Measurements from ENCODE around the gene XPR1. TPM values are rescaled to one million over a fixed set of nuclear protein-coding genes. Genes with fewer than 3 reads are reported as not detected.

The XPR1 gene
- total and polyA plus RNA-seq, 2 experiments from 2014 or later = 18.1 to 36.4 TPM

GRCh38 chr1:180670681-180671080 lies 38.9 kb downstream of the XPR1 start:
- no peak for TF ChIP-seq CTCF (IDR thresholded peaks at IDR 0.05; ENCODE audit: low read depth, low read length)
- Histone ChIP-seq H3K36me3 (no peaks in the 10 kb centered on the region), H3K4me3 (no peak overlapping the region), H3K27me3 (no peaks in the 10 kb centered on the region), H3K9me3 (ENCODE audit: low read depth) (no peaks in the 10 kb centered on the region), H3K27ac (no peak overlapping the region), H3K4me1 (ENCODE audit: low read depth) (peaks cover 6% of the 10 kb centered on the region)
- no peak for DNase-seq (ENCODE audit: low read depth in 1 of 2, low spot score in 1 of 2)

DNA sequence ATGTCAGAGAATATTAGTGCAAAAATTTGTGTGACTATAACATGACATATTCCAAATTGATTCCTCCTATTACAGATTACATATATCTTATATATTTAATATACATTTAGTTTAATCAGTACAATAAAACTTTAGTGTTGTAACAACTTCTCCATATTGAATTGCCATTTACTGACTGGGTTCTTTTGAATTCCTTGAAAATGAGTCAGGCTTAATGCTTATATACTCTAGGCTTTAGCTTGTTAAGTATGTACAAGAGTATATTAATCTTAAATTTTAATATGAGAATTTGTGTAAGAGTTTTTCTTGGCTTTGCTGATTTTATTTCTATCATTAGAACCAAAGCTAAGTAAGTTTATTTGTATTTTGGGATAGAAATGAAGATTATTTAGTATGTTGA lies 40.3 kb downstream of the XPR1 start:
- Histone ChIP-seq H3K27ac (no peak overlapping the region), H3K4me1 (ENCODE audit: low read depth) (peaks cover 6% of the 10 kb centered on the region), H3K27me3 (no peaks in the 10 kb centered on the region), H3K36me3 (no peaks in the 10 kb centered on the region), H3K9me3 (ENCODE audit: low read depth) (no peaks in the 10 kb centered on the region), H3K4me3 (no peak overlapping the region)
- DNase-seq (ENCODE audit: low read depth in 1 of 2, low spot score in 1 of 2) = no peak
- no peak for TF ChIP-seq CTCF (IDR thresholded peaks at IDR 0.05; ENCODE audit: low read depth, low read length)

DNA sequence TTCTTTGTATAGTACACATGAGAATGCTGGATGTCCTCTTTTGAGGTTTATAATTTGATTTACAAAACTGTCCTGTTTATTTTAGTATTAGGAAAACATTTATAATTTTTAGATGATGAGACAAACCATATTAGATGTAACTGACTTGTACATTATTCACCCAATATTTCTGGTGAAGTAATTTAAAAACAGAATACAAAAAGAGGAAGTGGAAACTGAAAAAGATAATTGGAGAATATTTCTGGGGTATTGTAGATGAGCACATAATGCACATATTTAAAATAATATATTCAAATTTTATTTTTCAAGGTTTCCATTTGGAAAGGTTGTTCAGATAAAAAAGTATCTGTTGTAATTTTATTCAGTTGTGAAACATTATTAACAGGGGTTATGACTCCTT lies 40.7 kb downstream of the XPR1 start:
- Histone ChIP-seq H3K9me3 (ENCODE audit: low read depth) (no peaks in the 10 kb centered on the region), H3K27me3 (no peaks in the 10 kb centered on the region), H3K27ac (no peak overlapping the region), H3K4me1 (ENCODE audit: low read depth) (peaks cover 6% of the 10 kb centered on the region), H3K4me3 (no peak overlapping the region), H3K36me3 (no peaks in the 10 kb centered on the region)
- no peak for DNase-seq (ENCODE audit: low read depth in 1 of 2, low spot score in 1 of 2)
- no peak for TF ChIP-seq CTCF (IDR thresholded peaks at IDR 0.05; ENCODE audit: low read depth, low read length)

DNA sequence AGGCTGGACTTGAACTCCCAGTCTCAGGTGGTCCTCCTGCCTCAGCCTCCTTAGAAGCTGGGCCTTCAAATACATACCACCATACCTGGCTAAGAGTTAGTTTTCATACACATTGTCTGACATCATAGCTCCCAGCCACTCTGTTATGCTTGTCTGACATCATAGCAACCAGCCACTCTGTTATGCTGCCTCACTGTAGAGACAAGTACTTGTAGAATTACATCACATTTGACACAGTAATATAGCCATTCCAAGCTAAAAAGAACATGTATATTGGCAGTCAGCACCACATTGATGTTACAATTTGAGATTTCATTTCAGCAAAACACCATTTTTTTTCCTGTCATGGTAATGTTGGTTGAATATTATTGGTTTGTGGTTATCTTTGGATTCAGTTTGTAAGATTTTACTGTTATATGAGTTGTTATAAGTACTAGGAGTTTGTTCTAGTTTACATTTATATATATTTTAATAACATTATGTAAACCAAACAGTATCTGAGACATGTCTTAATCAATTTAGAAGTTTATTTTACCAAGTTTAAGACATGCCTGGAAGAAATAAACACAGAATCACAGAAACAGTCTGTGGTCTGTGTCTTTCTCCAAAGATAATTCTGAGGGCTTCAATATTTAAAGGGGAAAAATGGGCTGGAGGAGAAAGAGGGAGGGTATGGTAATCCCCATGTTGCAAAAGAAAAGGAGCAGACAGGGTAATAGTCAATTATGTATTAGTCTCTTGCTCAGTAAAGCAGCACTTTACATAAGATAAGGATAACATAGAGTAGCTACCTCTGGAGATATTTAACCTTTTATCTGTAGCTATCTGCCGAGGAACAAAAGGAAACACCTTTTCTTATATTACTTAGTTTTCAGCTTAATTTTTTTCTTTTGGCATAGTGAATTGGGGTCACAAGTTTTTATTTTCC lies 43.0 kb downstream of the XPR1 start:
- H3K4me1 ChIP-seq (ENCODE audit: low read depth) = peaks cover 6% of the 10 kb centered on the region
- no peak for TF ChIP-seq CTCF (IDR thresholded peaks at IDR 0.05; ENCODE audit: low read depth, low read length)

GRCh38 chr1:180675586-180675985 lies 43.8 kb downstream of the XPR1 start:
- H3K9me3 ChIP-seq (ENCODE audit: low read depth) = no peaks in the 10 kb centered on the region
- peaks cover 6% of the 10 kb centered on the region for H3K4me1 ChIP-seq (ENCODE audit: low read depth)
- H3K27me3 ChIP-seq = no peaks in the 10 kb centered on the region
- TF ChIP-seq CTCF (IDR thresholded peaks at IDR 0.05; ENCODE audit: low read depth, low read length) = no peak
- H3K4me3 ChIP-seq = no peak overlapping the region
- H3K27ac ChIP-seq = no peak overlapping the region
- H3K36me3 ChIP-seq = no peaks in the 10 kb centered on the region
- DNase-seq (ENCODE audit: low read depth in 1 of 2, low spot score in 1 of 2) = no peak

More for the DNA sequence above, 43.0 kb downstream of the XPR1 start:
- Histone ChIP-seq H3K27ac (no peak overlapping the region), H3K27me3 (no peaks in the 10 kb centered on the region), H3K4me3 (no peak overlapping the region), H3K9me3 (ENCODE audit: low read depth) (no peaks in the 10 kb centered on the region), H3K36me3 (no peaks in the 10 kb centered on the region)
- DNase-seq (ENCODE audit: low read depth in 1 of 2, low spot score in 1 of 2) = peak in 1 of 2 donors; percentile 29

Data from cardiac muscle cell (in vitro differentiated cells and primary cell).